ENCODE data around the gene LRRC9.

LRRC9 gene

DNA sequence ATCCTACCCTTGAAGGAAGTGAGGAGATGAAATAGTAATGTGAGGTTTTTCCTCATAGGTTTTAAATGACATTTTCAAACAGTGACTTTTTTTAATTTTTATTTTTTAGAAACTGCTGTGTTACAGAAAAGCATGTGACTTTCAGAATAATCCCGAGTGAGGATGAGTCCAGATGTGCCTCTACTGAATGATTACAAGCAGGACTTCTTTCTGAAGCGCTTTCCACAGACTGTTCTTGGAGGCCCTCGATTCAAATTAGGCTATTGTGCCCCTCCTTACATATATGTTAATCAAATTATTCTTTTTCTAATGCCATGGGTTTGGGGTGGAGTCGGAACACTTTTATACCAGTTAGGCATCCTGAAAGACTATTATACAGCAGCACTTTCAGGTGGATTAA, 187.5 kb downstream of the LRRC9 start:
- H3K4me3 ChIP-seq, result no peak overlapping the region
- TF ChIP-seq, protein P1, sequence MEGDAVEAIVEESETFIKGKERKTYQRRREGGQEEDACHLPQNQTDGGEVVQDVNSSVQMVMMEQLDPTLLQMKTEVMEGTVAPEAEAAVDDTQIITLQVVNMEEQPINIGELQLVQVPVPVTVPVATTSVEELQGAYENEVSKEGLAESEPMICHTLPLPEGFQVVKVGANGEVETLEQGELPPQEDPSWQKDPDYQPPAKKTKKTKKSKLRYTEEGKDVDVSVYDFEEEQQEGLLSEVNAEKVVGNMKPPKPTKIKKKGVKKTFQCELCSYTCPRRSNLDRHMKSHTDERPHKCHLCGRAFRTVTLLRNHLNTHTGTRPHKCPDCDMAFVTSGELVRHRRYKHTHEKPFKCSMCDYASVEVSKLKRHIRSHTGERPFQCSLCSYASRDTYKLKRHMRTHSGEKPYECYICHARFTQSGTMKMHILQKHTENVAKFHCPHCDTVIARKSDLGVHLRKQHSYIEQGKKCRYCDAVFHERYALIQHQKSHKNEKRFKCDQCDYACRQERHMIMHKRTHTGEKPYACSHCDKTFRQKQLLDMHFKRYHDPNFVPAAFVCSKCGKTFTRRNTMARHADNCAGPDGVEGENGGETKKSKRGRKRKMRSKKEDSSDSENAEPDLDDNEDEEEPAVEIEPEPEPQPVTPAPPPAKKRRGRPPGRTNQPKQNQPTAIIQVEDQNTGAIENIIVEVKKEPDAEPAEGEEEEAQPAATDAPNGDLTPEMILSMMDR (IDR thresholded peaks at IDR 0.05), result no peak
- H3K27ac ChIP-seq, result no peak overlapping the region
- DNase-seq (ENCODE audit: low spot score), result no peak

DNA sequence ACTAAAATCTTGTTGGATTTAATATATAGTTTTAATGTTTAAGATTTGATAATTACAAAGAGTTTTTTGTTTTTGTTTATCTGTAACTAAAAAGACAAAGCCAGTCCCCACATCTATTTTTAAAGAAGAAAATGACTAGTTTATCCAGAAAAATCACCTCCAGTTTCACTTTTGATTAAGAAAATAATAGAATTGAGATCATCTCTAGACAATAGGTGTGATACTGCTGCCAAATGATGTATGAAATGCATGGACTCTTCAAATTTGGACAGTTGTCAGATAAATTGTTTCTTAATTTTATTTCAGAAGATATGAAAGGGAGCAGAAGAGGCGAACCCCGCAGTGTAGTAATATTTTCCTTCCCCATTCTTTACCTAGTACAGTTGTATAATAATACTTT, 191.8 kb downstream of the LRRC9 start:
- Histone ChIP-seq H3K27ac (no peak overlapping the region), H3K4me3 (no peak overlapping the region)
- DNase-seq (ENCODE audit: low spot score), result no peak
- TF ChIP-seq, protein P1 (IDR thresholded peaks at IDR 0.05), result no peak
